Measurements from ENCODE around the gene AKR1B1.

The AKR1B1 gene

DNA sequence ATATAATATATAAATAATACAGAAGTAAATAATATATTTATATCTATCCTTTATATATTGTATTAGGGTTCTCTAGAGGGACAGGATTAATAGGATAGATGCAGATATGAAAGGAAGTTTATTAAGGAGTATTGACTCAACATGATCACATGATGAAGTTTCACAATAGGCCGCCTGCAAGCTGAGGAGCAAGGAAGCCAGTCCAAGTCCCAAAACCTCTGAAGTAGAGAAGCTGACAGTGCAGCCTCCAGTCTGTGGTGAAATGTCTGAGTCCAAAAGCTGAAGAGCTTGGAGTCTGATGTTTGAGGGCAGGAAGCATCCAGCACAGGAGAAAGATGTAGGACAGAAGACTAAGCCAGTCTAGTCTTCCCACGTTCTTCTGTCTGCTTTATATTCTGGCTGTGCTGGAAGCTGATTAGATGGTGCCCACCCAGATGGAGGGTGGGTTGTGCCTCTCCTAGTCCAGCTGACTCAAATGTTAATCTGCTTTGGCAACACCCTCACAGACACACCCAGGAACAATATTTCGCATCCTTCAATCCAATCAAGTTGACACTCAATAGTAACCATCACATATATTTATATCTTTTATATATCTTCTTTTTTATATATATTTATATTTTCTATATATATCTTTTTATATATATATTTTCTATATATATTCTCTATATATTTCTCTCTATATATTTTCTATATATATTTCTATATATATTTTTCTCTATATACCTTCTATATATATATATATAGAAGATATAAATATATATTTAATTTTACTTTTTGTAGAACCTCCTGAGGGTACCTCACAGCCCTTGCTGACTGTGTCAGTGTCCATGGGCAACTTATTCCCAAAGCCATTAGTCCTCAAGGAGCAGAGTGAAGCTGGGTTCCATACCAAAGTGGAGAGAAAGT lies 43.8 kb upstream of the AKR1B1 start:
- Histone ChIP-seq H3K79me2 (ENCODE audit: insufficient read depth, low read length) (no peaks in the 10 kb centered on the region), H3K4me2 (ENCODE audit: low read depth, low read length, poor library complexity, severe bottlenecking) (no peak overlapping the region), H3F3A (ENCODE audit: low read depth) (no peaks in the 10 kb centered on the region), H4K20me1 (ENCODE audit: insufficient read depth, low read length, poor library complexity, severe bottlenecking) (no peaks in the 10 kb centered on the region), H3K9me2 (replicated peaks; ENCODE audit: low read depth, low read length) (no peaks in the 10 kb centered on the region), H3K9me3 (ENCODE audit: insufficient read depth, low read depth, low read length) (no peaks in the 10 kb centered on the region), H3K4me3 (ENCODE audit: low read length, poor library complexity, severe bottlenecking) (no peak overlapping the region), H3K4me1 (ENCODE audit: insufficient read depth, low read length, poor library complexity, severe bottlenecking) (no peaks in the 10 kb centered on the region), H3K9ac (ENCODE audit: low read depth, low read length, poor library complexity, severe bottlenecking) (no peak overlapping the region), H3K27me3 (ENCODE audit: insufficient read depth, low read length, poor library complexity, severe bottlenecking) (no peaks in the 10 kb centered on the region), H2AFZ (ENCODE audit: low read length) (no peak overlapping the region), H3K36me3 (ENCODE audit: insufficient read depth, low read length) (no peaks in the 10 kb centered on the region)
- no peak for TF ChIP-seq EZH2phosphoT487 (IDR thresholded peaks at IDR 0.05; ENCODE audit: borderline replicate concordance)
- TF ChIP-seq, protein P1, sequence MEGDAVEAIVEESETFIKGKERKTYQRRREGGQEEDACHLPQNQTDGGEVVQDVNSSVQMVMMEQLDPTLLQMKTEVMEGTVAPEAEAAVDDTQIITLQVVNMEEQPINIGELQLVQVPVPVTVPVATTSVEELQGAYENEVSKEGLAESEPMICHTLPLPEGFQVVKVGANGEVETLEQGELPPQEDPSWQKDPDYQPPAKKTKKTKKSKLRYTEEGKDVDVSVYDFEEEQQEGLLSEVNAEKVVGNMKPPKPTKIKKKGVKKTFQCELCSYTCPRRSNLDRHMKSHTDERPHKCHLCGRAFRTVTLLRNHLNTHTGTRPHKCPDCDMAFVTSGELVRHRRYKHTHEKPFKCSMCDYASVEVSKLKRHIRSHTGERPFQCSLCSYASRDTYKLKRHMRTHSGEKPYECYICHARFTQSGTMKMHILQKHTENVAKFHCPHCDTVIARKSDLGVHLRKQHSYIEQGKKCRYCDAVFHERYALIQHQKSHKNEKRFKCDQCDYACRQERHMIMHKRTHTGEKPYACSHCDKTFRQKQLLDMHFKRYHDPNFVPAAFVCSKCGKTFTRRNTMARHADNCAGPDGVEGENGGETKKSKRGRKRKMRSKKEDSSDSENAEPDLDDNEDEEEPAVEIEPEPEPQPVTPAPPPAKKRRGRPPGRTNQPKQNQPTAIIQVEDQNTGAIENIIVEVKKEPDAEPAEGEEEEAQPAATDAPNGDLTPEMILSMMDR (conservative IDR thresholded peaks at IDR 0.05; ENCODE audit: low read length): no peak

DNA sequence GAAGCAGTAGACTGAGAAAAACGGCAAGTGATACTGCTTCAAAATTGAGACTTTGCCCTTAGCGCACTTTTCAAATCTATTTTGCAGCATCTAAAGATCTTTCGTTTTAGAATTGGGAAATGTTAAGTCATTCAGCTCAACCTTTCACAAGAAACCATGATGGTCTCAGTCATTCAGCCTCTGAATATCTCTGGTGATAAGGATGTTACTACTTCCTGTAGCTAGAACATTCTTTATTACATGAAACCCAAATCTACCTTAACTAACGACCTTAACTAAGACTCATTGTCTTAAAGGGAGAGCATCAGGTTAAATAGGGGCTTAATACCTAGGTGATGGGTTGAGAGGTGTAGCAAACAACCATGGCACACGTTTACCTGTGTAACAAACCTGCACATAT lies 42.1 kb upstream of the AKR1B1 start:
- H3K36me3 ChIP-seq (ENCODE audit: insufficient read depth, low read length): no peaks in the 10 kb centered on the region
- no peak overlapping the region for H3K4me3 ChIP-seq (ENCODE audit: low read length, poor library complexity, severe bottlenecking)
- H2AFZ ChIP-seq (ENCODE audit: low read length): no peak overlapping the region

DNA sequence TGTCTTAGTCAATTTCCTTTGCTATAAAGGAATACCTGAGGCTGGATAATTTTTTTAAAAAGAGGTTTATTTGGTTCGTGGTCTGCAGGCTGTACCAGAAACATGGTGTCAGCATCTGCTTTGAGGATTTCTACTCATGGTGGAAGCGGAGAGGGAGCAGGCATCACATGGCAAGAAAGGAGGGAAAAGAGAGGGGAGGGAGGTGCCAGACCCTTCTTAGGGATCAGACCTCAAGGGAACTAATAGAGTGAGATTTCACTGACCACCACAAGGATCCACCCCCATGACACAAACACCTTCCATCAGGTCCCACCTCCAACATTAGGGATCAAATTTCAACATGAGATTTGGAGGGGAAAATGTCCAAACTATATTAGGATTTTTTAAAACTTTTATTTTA lies 41.5 kb upstream of the AKR1B1 start:
- H3K4me2 ChIP-seq (ENCODE audit: low read depth, low read length, poor library complexity, severe bottlenecking): no peak overlapping the region
- H3K27me3 ChIP-seq (ENCODE audit: insufficient read depth, low read length, poor library complexity, severe bottlenecking): no peaks in the 10 kb centered on the region
- no peak overlapping the region for H3K9ac ChIP-seq (ENCODE audit: low read depth, low read length, poor library complexity, severe bottlenecking)
- TF ChIP-seq EZH2phosphoT487 (IDR thresholded peaks at IDR 0.05; ENCODE audit: borderline replicate concordance): no peak
- TF ChIP-seq, protein P1 (conservative IDR thresholded peaks at IDR 0.05; ENCODE audit: low read length): no peak
- H2AFZ ChIP-seq (ENCODE audit: low read length): no peak overlapping the region
- no peaks in the 10 kb centered on the region for H3K9me2 ChIP-seq (replicated peaks; ENCODE audit: low read depth, low read length)
- H3K36me3 ChIP-seq (ENCODE audit: insufficient read depth, low read length): no peaks in the 10 kb centered on the region
- no peaks in the 10 kb centered on the region for H3K79me2 ChIP-seq (ENCODE audit: insufficient read depth, low read length)
- H3K4me1 ChIP-seq (ENCODE audit: insufficient read depth, low read length, poor library complexity, severe bottlenecking): no peaks in the 10 kb centered on the region
- H3K9me3 ChIP-seq (ENCODE audit: insufficient read depth, low read depth, low read length): no peaks in the 10 kb centered on the region
- H4K20me1 ChIP-seq (ENCODE audit: insufficient read depth, low read length, poor library complexity, severe bottlenecking): no peaks in the 10 kb centered on the region
- no peaks in the 10 kb centered on the region for H3F3A ChIP-seq (ENCODE audit: low read depth)
- H3K4me3 ChIP-seq (ENCODE audit: low read length, poor library complexity, severe bottlenecking): no peak overlapping the region

More for the DNA sequence above, 42.1 kb upstream of the AKR1B1 start:
- Histone ChIP-seq H3K9me3 (ENCODE audit: insufficient read depth, low read depth, low read length) (no peaks in the 10 kb centered on the region), H3K4me2 (ENCODE audit: low read depth, low read length, poor library complexity, severe bottlenecking) (no peak overlapping the region), H4K20me1 (ENCODE audit: insufficient read depth, low read length, poor library complexity, severe bottlenecking) (no peaks in the 10 kb centered on the region), H3K9ac (ENCODE audit: low read depth, low read length, poor library complexity, severe bottlenecking) (no peak overlapping the region), H3K9me2 (replicated peaks; ENCODE audit: low read depth, low read length) (no peaks in the 10 kb centered on the region), H3F3A (ENCODE audit: low read depth) (no peaks in the 10 kb centered on the region), H3K27me3 (ENCODE audit: insufficient read depth, low read length, poor library complexity, severe bottlenecking) (no peaks in the 10 kb centered on the region), H3K4me1 (ENCODE audit: insufficient read depth, low read length, poor library complexity, severe bottlenecking) (no peaks in the 10 kb centered on the region), H3K79me2 (ENCODE audit: insufficient read depth, low read length) (no peaks in the 10 kb centered on the region)
- TF ChIP-seq, protein P1 (conservative IDR thresholded peaks at IDR 0.05; ENCODE audit: low read length): no peak
- no peak for TF ChIP-seq EZH2phosphoT487 (IDR thresholded peaks at IDR 0.05; ENCODE audit: borderline replicate concordance)

Data from Loucy (cell line).